GM18505 (cell line): ENCODE data around the gene GABBR2.
"Not testable (repeated sequence)": the region's sequence is repeated elsewhere in the genome, so short reads cannot be mapped to it uniquely, and the experiment has no call there.

Experiments used
- ATAC-seq: cut with Tn5 transposase; IDR thresholded peaks from one replicate; pipeline ENCODE4 v1.9.1; 2021; ENCODE audit not compliant: unreplicated experiment
- POLR2A ChIP-seq: IDR thresholded peaks from 4 replicates; pipeline ENCODE4 v1.6.1; 2011; ENCODE audit warnings: borderline replicate concordance; ENCODE audit not compliant: insufficient read depth, insufficient read length; ENCODE audit errors: extremely low read depth

Gene GABBR2

DNA sequence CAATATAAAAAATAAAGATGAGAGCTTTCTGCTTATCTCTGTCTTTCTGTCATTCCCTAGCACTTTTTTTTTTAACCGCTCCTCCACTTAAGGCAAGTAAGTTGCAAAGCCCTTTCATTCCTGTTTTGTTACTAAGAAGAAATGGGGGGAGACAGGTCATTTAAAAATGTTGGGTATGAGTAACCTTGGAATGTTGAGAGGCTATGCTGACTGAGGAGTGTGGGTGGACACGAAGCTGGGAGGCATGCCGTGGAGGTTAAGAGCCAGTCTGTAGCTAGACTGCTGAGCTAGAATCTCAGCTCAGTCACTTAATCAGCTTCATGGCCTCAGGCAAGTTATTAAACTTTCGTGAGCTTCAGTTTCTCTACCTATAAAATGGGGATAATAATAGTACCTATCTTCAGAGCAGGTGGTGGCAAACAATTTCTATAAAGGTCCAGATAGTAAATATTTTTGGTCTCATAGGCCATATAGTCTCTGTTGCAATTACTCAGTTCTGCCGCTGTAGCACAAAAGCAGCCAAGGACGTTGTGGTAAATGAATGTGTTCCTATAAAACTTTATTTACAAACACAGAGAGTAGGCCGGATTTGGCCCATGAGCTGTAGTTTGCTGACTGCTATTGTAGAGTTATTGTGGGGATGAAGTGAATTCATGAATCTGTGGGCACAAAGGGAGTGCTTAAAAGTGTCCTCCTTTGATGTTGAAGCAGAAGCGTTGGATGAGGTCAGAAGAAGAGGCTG is 220.0 kb downstream of the GABBR2 start:
- ATAC-seq, result no peak
- TF ChIP-seq POLR2A, result no peak

- TF ChIP-seq POLR2A, result no peak
- no peak for ATAC-seq
These were observed 223.0 kb downstream of the GABBR2 start for GRCh38 chr9:98485706-98486105.

DNA sequence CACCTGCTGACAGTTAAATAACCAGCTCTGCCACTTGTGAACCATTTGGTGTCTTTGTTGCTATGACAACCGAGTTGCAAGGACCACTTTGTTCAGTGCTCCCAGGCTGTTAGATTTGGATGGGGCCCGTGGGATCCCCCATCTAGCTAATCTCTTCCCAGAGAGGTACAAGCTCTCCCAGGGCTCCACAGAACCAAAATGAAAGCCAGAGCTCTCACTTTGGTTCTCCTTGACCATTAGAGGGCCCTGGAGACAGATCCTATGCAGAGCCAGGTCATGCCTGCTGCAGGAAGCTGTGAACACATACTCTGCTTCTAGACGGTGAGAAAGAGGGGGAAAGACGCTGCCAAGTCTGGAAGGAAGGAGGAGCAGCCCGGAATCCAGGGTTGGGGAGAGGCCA is 224.6 kb downstream of the GABBR2 start:
- no peak for ATAC-seq

DNA sequence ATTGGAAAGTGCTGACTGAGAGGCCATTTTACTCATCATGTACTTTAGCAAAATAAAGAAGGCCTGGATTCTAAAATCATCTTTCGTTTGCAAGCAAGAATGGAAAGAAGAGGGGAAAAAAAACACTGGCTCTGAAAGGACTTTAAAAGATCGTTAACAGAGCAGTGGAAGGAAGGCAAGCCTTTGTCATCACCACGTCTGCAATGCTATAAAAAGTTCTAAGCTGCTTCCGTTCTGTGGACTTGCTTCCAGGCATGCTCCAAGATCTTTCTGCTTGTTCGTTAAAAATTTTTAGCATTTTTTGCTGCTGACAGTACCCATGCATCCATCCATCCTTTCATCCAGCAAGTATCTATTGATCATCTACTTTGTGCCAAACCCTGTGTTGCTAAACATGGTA is 226.5 kb downstream of the GABBR2 start:
- no peak for TF ChIP-seq POLR2A
- no peak for ATAC-seq

More for the DNA sequence above, 224.6 kb downstream of the GABBR2 start:
- TF ChIP-seq POLR2A, result no peak

DNA sequence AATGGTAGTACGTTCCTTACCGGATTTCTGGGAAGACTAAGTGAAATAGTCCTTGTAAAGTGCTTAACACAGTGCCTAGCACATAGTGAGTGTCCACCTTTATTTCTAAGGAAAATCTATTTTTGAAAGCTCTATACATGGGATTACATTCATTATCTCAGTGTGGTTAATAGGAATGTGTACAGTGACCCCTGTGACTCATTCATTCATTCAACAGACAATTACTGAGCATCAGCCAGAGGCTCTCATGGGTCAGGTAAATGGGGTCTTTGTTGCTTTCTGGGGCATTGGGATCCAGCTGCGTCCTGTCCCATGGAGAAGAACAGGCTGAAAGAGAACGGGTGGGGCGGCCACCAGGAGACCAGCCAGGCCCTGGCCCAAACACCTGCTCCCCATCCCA is 227.1 kb downstream of the GABBR2 start:
- TF ChIP-seq POLR2A, result no peak
- no peak for ATAC-seq

- no peak for TF ChIP-seq POLR2A
- ATAC-seq, result no peak
These were observed 228.5 kb downstream of the GABBR2 start for GRCh38 chr9:98479967-98480847.

GRCh38 chr9:98479449-98479848 is 229.3 kb downstream of the GABBR2 start:
- TF ChIP-seq POLR2A, result no peak
- no peak for ATAC-seq

- ATAC-seq, result no peak
- TF ChIP-seq POLR2A, result no peak
These were observed 230.9 kb downstream of the GABBR2 start for GRCh38 chr9:98477884-98478283.

DNA sequence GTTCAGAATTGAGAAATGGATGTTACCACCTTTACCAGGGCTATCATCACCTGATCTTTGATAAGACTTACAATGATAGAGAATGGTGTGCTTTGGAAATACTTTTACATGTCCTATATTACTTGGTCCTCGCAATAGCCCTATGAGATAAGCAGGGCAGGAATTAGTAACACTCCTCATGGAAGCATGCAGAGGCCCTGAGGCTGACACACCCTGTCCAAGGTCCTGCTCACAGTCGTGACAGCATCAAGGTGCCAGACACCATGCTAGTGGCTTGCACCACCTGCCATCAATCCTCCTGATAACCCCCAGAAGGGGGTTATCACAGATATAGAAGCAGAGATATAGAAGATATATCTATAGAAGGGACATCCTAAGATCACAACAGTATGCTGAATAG is 236.5 kb downstream of the GABBR2 start:
- TF ChIP-seq POLR2A, result no peak

GRCh38 chr9:98471185-98471584 is 237.6 kb downstream of the GABBR2 start:
- no peak for ATAC-seq
- no peak for TF ChIP-seq POLR2A

More for the DNA sequence above, 236.5 kb downstream of the GABBR2 start:
- ATAC-seq, result no peak

DNA sequence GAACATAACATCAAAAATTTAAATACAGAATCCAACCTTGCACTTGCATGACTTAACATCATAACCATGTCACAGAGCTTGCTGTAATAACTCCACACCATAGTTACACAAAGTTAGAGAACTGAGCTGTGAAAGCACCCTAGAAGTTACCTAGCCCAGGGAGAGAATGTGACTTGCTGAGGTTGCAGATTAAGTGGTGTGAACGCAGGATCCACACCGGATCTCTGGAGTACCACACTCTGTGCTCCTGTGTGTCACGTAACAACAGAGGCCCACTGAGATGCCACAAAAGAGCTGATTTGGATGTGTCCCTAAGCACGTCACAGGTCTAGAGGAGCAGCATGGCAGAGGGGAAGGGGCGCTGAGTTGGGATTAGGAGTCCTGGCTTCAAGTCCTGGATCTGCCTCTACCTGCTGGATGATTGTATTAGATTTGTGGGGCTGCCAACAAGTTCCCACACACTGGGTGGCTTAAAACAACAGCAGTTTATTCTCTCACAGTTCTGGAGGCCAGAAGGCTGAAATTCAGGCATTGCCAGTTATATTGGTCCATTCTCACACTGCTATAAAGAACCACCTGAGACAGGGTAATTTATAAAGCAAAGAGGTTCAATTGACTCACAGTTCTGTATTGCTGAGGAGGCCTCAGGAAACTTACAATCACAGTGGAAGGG is 240.0 kb downstream of the GABBR2 start:
- TF ChIP-seq POLR2A, result no peak
- ATAC-seq, result no peak

DNA sequence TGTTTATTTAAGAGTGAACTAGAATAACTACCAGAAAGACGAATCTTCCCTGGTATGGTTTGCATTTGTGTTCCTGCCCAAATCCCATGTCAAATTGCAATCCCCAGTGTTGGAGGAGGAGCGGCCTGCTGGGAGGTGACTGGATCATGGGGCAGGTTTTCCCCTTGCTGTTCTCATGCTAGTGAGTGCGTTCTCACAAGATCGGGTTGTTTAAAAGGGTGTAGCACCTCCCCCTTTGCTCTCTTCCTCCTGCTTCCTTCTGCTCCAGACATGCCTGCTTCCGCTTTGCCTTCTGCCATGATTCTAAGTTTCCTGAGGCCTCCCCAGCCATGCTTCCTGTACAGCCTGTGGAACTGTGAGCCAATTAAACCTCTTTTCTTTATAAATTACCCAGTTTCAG is 242.9 kb downstream of the GABBR2 start:
- TF ChIP-seq POLR2A, result no peak
- ATAC-seq, result no peak

GRCh38 chr9:98464156-98464690 is 244.5 kb downstream of the GABBR2 start:
- ATAC-seq, result not testable (repeated sequence)
